Stimulated activated CD8-positive, alpha-beta memory T cell treated with anti-CD3 and anti-CD28 coated beads, Interleukin-4, amount 100 ng/mL, for 1 hour (primary cell): ENCODE measurements around the gene KLHL17.

Source experiments
- DNase-seq, 2 donors: peaks; one replicate each; pipeline ENCODE4 v3.0.0-alpha.2; 2020; ENCODE audit warnings: low read depth in 2 of 2, low spot score in 1 of 2

Gene KLHL17

GRCh38 chr1:921011-921837 is 39.2 kb upstream of the KLHL17 start:
- no peak for DNase-seq

GRCh38 chr1:923131-923990 is 37.0 kb upstream of the KLHL17 start, which contains the start of gene SAMD11:
Gene SAMD11 (plus strand): TSS chr1:923923. CDS start chr1:924432, 509 bp downstream.
- peak; percentile 22 to 30 for DNase-seq

- no peak for DNase-seq
Observed at GRCh38 chr1:923991-924655, 36.3 kb upstream of the KLHL17 start.

GRCh38 chr1:924656-925560 is 35.5 kb upstream of the KLHL17 start:
- DNase-seq: no peak

GRCh38 chr1:925561-926421 is 34.6 kb upstream of the KLHL17 start:
- DNase-seq: no peak

GRCh38 chr1:927234-927633 is 33.1 kb upstream of the KLHL17 start:
- DNase-seq: no peak

GRCh38 chr1:927748-928147 is 32.6 kb upstream of the KLHL17 start:
- no peak for DNase-seq

GRCh38 chr1:928825-929661 is 31.3 kb upstream of the KLHL17 start:
- DNase-seq: no peak

GRCh38 chr1:929712-930632 is 30.4 kb upstream of the KLHL17 start:
- DNase-seq: no peak

GRCh38 chr1:930633-931138 is 29.7 kb upstream of the KLHL17 start:
- no peak for DNase-seq

- DNase-seq: no peak
Observed at GRCh38 chr1:931380-932172, 28.8 kb upstream of the KLHL17 start.

- DNase-seq: no peak
Observed at GRCh38 chr1:932173-932510, 28.2 kb upstream of the KLHL17 start.

- no peak for DNase-seq
Observed at GRCh38 chr1:932776-933602, 27.4 kb upstream of the KLHL17 start.

GRCh38 chr1:933603-933940 is 26.8 kb upstream of the KLHL17 start:
- no peak for DNase-seq

- DNase-seq: no peak
Observed at GRCh38 chr1:934991-935750, 25.2 kb upstream of the KLHL17 start.
